H1 (cell line): ENCODE measurements around the gene VPS13D. TPM values are rescaled to one million over a fixed set of nuclear protein-coding genes. Genes with fewer than 3 reads are reported as not detected.

Experiments
- CTCF ChIA-PET: fragments of 300-600 bp; sonication (Branson Sonifier 250); formaldehyde crosslinking; loops from one replicate; lab custom pipeline; 2021; ENCODE audit not compliant: partially characterized antibody; lab: Charles Lee
- POLR2A ChIA-PET: fragments of 300-600 bp; sonication (Branson Sonifier 250); formaldehyde crosslinking; loops from one replicate; lab custom pipeline; 2021; ENCODE audit warnings: inconsistent platforms; ENCODE audit not compliant: partially characterized antibody; lab: Charles Lee
- DNase-seq, 2 experiments: peaks; one replicate each; pipeline versions ENCODE4 v3.0.0 to v3.0.0-alpha.2; 2010 to 2022; ENCODE audit warnings: low spot score in 2 of 2, low read depth in 1 of 2, mixed read lengths in 1 of 2
- FAIRE-seq: peaks from 2 replicates; lab custom pipeline; 2011; peaks lifted over from hg19 to GRCh38; lab: Jason Lieb, UNC
- H2AFZ ChIP-seq: 2 replicates; pipeline ENCODE4 v1.8.1; 2012; ENCODE audit warnings: low read length, inconsistent platforms
- H2AK5ac ChIP-seq: 2 replicates; pipeline ENCODE4 v1.6.1; 2013; ENCODE audit warnings: low read depth, low read length
- H2BK120ac ChIP-seq: replicated peaks from 2 replicates; pipeline ENCODE3; 2013; ENCODE audit warnings: low read depth, low read length, inconsistent platforms
- H2BK12ac ChIP-seq: 2 replicates; pipeline ENCODE4 v1.6.1; 2013; ENCODE audit warnings: low read depth, low read length
- H2BK15ac ChIP-seq: 2 replicates; pipeline ENCODE4 v1.6.1; 2013; ENCODE audit warnings: low read length
- H2BK20ac ChIP-seq: 2 replicates; pipeline ENCODE4 v1.6.1; 2013; ENCODE audit warnings: low read length
- H2BK5ac ChIP-seq: 2 replicates; pipeline ENCODE4 v1.6.1; 2013; ENCODE audit warnings: low read depth, low read length
- H3K14ac ChIP-seq: 2 replicates; pipeline ENCODE4 v1.6.1; 2013; ENCODE audit warnings: inconsistent platforms; ENCODE audit not compliant: insufficient read length
- H3K18ac ChIP-seq: 2 replicates; pipeline ENCODE4 v1.6.1; 2013; ENCODE audit warnings: low read length; ENCODE audit errors: extremely low read depth
- H3K23ac ChIP-seq: 2 replicates; pipeline ENCODE4 v1.6.1; 2013; ENCODE audit warnings: inconsistent platforms; ENCODE audit not compliant: insufficient read length
- H3K23me2 ChIP-seq: 2 replicates; pipeline ENCODE4 v1.6.1; 2013; ENCODE audit warnings: low read depth, low read length
- H3K27ac ChIP-seq: 2 replicates; pipeline ENCODE4 v1.6.1; 2011; ENCODE audit warnings: low read depth, low read length, inconsistent platforms
- H3K27me3 ChIP-seq, 4 experiments: replicated peaks in 1 of 4; 1 replicate in 1 of 4; 2 replicates in 3 of 4; pipeline versions ENCODE4 v1.6.1 to v1.8.1; 2011 to 2013; ENCODE audit warnings: low read length in 3 of 4, mild to moderate bottlenecking in 3 of 4, inconsistent platforms in 2 of 4, mixed read lengths in 2 of 4, moderate library complexity in 1 of 4; ENCODE audit not compliant: control insufficient read depth in 3 of 4, insufficient read depth in 3 of 4; ENCODE audit errors: extremely low read depth in 1 of 4
- H3K36me3 ChIP-seq, 4 experiments: 2 replicates each; pipeline versions ENCODE4 v1.6.1 to v1.8.1; 2011 to 2013; ENCODE audit warnings: mild to moderate bottlenecking in 4 of 4, low read length in 3 of 4, moderate library complexity in 2 of 4, control low read depth in 1 of 4, inconsistent platforms in 1 of 4; ENCODE audit not compliant: insufficient read depth in 4 of 4, control insufficient read depth in 2 of 4
- H3K4ac ChIP-seq: replicated peaks from 2 replicates; pipeline ENCODE3; 2013; ENCODE audit warnings: low read length, low read depth, mixed read lengths, inconsistent platforms; ENCODE audit not compliant: insufficient read length
- H3K4me1 ChIP-seq, 4 experiments: replicated peaks in 1 of 4; 1 replicate in 1 of 4; 2 replicates in 3 of 4; pipeline versions ENCODE4 v1.6.1 to v1.8.1; 2011 to 2013; ENCODE audit warnings: low read length in 3 of 4, inconsistent platforms in 2 of 4, mixed read lengths in 1 of 4; ENCODE audit not compliant: insufficient read depth in 4 of 4, control insufficient read depth in 3 of 4
- H3K4me2 ChIP-seq, 2 experiments: 2 replicates each; pipeline versions ENCODE4 v1.6.1 to v1.8.1; 2011 to 2013; ENCODE audit warnings: low read depth in 2 of 2, low read length in 2 of 2, control low read depth in 1 of 2, inconsistent platforms in 1 of 2, mild to moderate bottlenecking in 1 of 2; ENCODE audit not compliant: insufficient read depth in 1 of 2
- H3K4me3 ChIP-seq, 4 experiments: fragments of 200-600, 300-600 bp in 1 of 4; sonication (generic), shearing (Covaris generic), sonication (Bioruptor Twin) in 1 of 4; 2 replicates each; pipeline versions ENCODE4 v1.5.1 to v1.8.1; 2011 to 2016; ENCODE audit warnings: low read length in 4 of 4, low read depth in 3 of 4, control low read depth in 2 of 4, inconsistent platforms in 2 of 4, mild to moderate bottlenecking in 2 of 4, mixed read lengths in 1 of 4, moderate library complexity in 1 of 4; ENCODE audit not compliant: insufficient read depth in 2 of 4; ENCODE audit errors: extremely low read depth in 1 of 4
- H3K56ac ChIP-seq: replicated peaks from 2 replicates; pipeline ENCODE3; 2013; ENCODE audit warnings: low read depth, mild to moderate bottlenecking, mixed read lengths, low read length, inconsistent platforms; ENCODE audit not compliant: insufficient read length
- H3K79me1 ChIP-seq: 2 replicates; pipeline ENCODE4 v1.6.1; 2013; ENCODE audit warnings: low read depth, low read length, control low read depth
- H3K79me2 ChIP-seq, 2 experiments: 2 replicates each; pipeline versions ENCODE4 v1.6.1 to v1.8.1; 2012 to 2013; ENCODE audit warnings: low read length in 2 of 2, mild to moderate bottlenecking in 2 of 2, inconsistent platforms in 1 of 2; ENCODE audit not compliant: insufficient read depth in 2 of 2, control insufficient read depth in 1 of 2
- H3K9ac ChIP-seq, 4 experiments: replicated peaks in 1 of 4; 1 replicate in 1 of 4; 2 replicates in 3 of 4; pipeline versions ENCODE4 v1.6.1 to v1.8.1; 2011 to 2013; ENCODE audit warnings: low read depth in 3 of 4, low read length in 3 of 4, control low read depth in 2 of 4, mild to moderate bottlenecking in 2 of 4, moderate library complexity in 2 of 4, inconsistent platforms in 1 of 4; ENCODE audit errors: extremely low read depth in 1 of 4
- H3K9me3 ChIP-seq, 2 experiments: 2 replicates each; pipeline versions ENCODE4 v1.6.1 to v1.8.1; 2012 to 2013; ENCODE audit warnings: mild to moderate bottlenecking in 2 of 2, moderate library complexity in 2 of 2, control low read depth in 1 of 2, inconsistent platforms in 1 of 2, low read depth in 1 of 2, low read length in 1 of 2, mixed read lengths in 1 of 2; ENCODE audit not compliant: insufficient read depth in 2 of 2
- H4K20me1 ChIP-seq, 2 experiments: replicated peaks in 1 of 2; 2 replicates each; pipeline versions ENCODE3 to v1.8.1; 2011 to 2013; ENCODE audit warnings: inconsistent platforms in 2 of 2, low read length in 2 of 2, mild to moderate bottlenecking in 1 of 2; ENCODE audit not compliant: insufficient read depth in 2 of 2, control insufficient read depth in 1 of 2
- H4K5ac ChIP-seq: 2 replicates; pipeline ENCODE4 v1.6.1; 2013; ENCODE audit warnings: low read length, low read depth, mixed read lengths, inconsistent platforms; ENCODE audit not compliant: insufficient read length
- H4K8ac ChIP-seq: 2 replicates; pipeline ENCODE4 v1.8.0; 2013; ENCODE audit warnings: mild to moderate bottlenecking, moderate library complexity, low read length, inconsistent platforms; ENCODE audit not compliant: insufficient read depth; ENCODE audit errors: extremely low read depth
- H4K91ac ChIP-seq: replicated peaks from 2 replicates; pipeline ENCODE3; 2013; ENCODE audit warnings: low read length, mixed read lengths, inconsistent platforms; ENCODE audit not compliant: insufficient read length
- BACH1 ChIP-seq: IDR thresholded peaks from 2 replicates; pipeline ENCODE4 v1.6.1; 2012; ENCODE audit warnings: low read length, improper control_type of control experiment
- CTBP2 ChIP-seq: IDR thresholded peaks from 2 replicates; pipeline ENCODE4 v1.7.0; 2011; ENCODE audit warnings: borderline replicate concordance, mild to moderate bottlenecking, moderate library complexity, mixed read lengths, low read length; ENCODE audit not compliant: insufficient read depth, insufficient read length
- HDAC6 ChIP-seq: IDR thresholded peaks from one replicate; pipeline ENCODE4 v1.7.1; 2012; ENCODE audit warnings: low read depth, mild to moderate bottlenecking, inconsistent platforms, low read length, moderate library complexity
- JUN ChIP-seq: IDR thresholded peaks from 2 replicates; pipeline ENCODE4 v1.6.1; 2011; ENCODE audit warnings: low read depth, mild to moderate bottlenecking, improper control_type of control experiment, low read length
- POLR2AphosphoS5 ChIP-seq: IDR thresholded peaks from 2 replicates; pipeline ENCODE4 v1.6.1; 2011; ENCODE audit warnings: low read depth, low read length
- SAP30 ChIP-seq: fragments of 300-600 bp; sonication (generic); IDR thresholded peaks from 2 replicates; pipeline ENCODE4 v1.7.1; 2012; ENCODE audit warnings: low read length, moderate library complexity, mild to moderate bottlenecking, inconsistent platforms; ENCODE audit not compliant: insufficient read depth, insufficient replicate concordance
- SUZ12 ChIP-seq: fragments of 200-600 bp; sonication (generic); IDR thresholded peaks from 2 replicates; pipeline ENCODE4 v1.6.1; 2012; ENCODE audit warnings: mild to moderate bottlenecking, inconsistent platforms, low read length, moderate library complexity, mixed read lengths
- TBP ChIP-seq: IDR thresholded peaks from 2 replicates; pipeline ENCODE4 v1.6.1; 2011; ENCODE audit warnings: low read depth, low read length, improper control_type of control experiment
- TCF12 ChIP-seq: IDR thresholded peaks from 2 replicates; pipeline ENCODE4 v1.6.1; 2011; ENCODE audit warnings: low read depth, mild to moderate bottlenecking, low read length
- TEAD4 ChIP-seq: IDR thresholded peaks from 2 replicates; pipeline ENCODE4 v1.6.1; 2012; ENCODE audit warnings: low read depth, low read length, inconsistent platforms, mixed read lengths
- YY1 ChIP-seq: IDR thresholded peaks from 2 replicates; pipeline ENCODE4 v1.6.1; 2011; ENCODE audit warnings: low read depth, mild to moderate bottlenecking, low read length
- WGBS, 2 experiments: shearing (Covaris generic) in 1 of 2; methylation state at CpG; one replicate each; pipeline versions ENCODE4 v1.1.6 to v1.1.7; 2013 to 2015; ENCODE audit warnings: low lambda C conversion rate in 2 of 2, mixed read lengths in 2 of 2, inconsistent platforms in 1 of 2, low coverage in 1 of 2, missing lambda C conversion rate in 1 of 2; ENCODE audit not compliant: insufficient replicate concordance in 2 of 2, insufficient coverage in 1 of 2, insufficient read length in 1 of 2; ENCODE audit errors: extremely low coverage in 1 of 2, missing lambda C conversion rate in 1 of 2; 5-methylcytosine and 5-hydroxymethylcytosine counted together
- polyA plus RNA-seq, 7 experiments: library from polyadenylated mRNA; depleted of rRNA in 3 of 7; stranded (reverse) in 5 of 7; unstranded in 2 of 7; fragments of >200 nt in 5 of 7; fragments of 200-250 nt in 2 of 7; gene quantifications; 1 replicate in 5 of 7; 2 replicates in 1 of 7; 4 replicates in 1 of 7; pipeline versions ENCODE4 v1.2.1 to v1.2.3, GENCODE V29; 2011 to 2013; ENCODE audit warnings: missing spikeins in 2 of 7, mixed read lengths in 2 of 7
- total RNA-seq: library from RNA; stranded (reverse); fragmentation: NEBNext Ultra II Directional; extraction: Animal tissue kit (Norgen Biotek cat#: 25700); gene quantifications from 2 replicates; pipeline ENCODE4 v1.2.1, GENCODE V29; 2021
- TF ChIP-seq, protein P1 (sequence below): IDR thresholded peaks from 2 replicates; pipeline ENCODE4 v1.6.1; 2011; ENCODE audit warnings: low read length, improper control_type of control experiment
- TF ChIP-seq, protein P2 (sequence below): IDR thresholded peaks from 2 replicates; pipeline ENCODE4 v1.6.1; 2012; ENCODE audit warnings: inconsistent platforms

Gene VPS13D
- total and polyA plus RNA-seq, 2 of the 8 experiments (the other 6 are each of a cell fraction or from before 2014, with no cell fraction given), result 10.9 to 31.2 TPM

DNA sequence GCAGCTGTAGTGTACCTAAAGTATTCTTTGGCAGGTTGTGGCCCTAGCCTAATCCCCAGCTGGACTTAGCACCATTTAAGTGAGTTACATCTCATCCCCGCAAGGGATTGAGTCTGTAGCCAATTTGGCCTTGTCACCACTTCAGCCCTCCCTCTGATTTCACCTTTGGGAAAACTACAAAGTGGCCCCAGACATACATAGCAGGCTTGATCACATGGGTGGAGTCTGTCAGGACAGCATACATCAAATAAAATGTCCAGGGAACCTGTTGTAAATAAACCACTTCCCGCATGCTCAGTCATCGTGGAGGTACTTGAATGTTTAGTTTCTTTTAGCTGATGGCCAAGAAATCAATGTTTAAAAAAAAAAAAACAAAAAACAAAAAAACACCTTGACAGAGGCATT, 245.7 kb downstream of the VPS13D start:
- Histone ChIP-seq H3K4me3 (no peak overlapping the region), H3K4me2 (no peak overlapping the region), H4K8ac (no peak overlapping the region), H3K4me1 (peaks cover 0 to 9% (median 2%) of the 10 kb centered on the region in 4 experiments; a peak in 3 of 7 replicates), H2AFZ (no peak overlapping the region), H3K79me2 (no peaks in the 10 kb centered on the region), H2BK15ac (no peak overlapping the region), H4K5ac (no peak overlapping the region), H4K91ac (no peak overlapping the region), H3K56ac (no peak overlapping the region), H2BK120ac (no peak overlapping the region), H2BK5ac (no peak overlapping the region), H3K14ac (no peak overlapping the region), H3K36me3 (peaks cover 0 to 7% (median 2%) of the 10 kb centered on the region in 4 experiments; a peak in 3 of 8 replicates), H3K18ac (no peak overlapping the region), H3K79me1 (no peaks in the 10 kb centered on the region), H3K4ac (no peak overlapping the region), H3K9me3 (peaks cover 9% of the 10 kb centered on the region in 2 experiments; a peak in 3 of 4 replicates), H2BK20ac (no peak overlapping the region), H3K23me2 (no peaks in the 10 kb centered on the region), H2BK12ac (no peak overlapping the region), H4K20me1 (no peaks in the 10 kb centered on the region), H3K9ac (no peak overlapping the region), H3K27ac (no peak overlapping the region), H3K27me3 (no peaks in the 10 kb centered on the region), H3K23ac (no peak overlapping the region), H2AK5ac (no peak overlapping the region)
- DNase-seq, result no peak
- no peak for FAIRE-seq
- TF ChIP-seq CTBP2 (no peak), BACH1 (no peak), JUN (no peak), HDAC6 (no peak), TCF12 (no peak), TBP (no peak), SUZ12 (no peak), POLR2AphosphoS5 (no peak), SAP30 (no peak), TEAD4 (no peak), YY1 (no peak)
- TF ChIP-seq, protein P1, sequence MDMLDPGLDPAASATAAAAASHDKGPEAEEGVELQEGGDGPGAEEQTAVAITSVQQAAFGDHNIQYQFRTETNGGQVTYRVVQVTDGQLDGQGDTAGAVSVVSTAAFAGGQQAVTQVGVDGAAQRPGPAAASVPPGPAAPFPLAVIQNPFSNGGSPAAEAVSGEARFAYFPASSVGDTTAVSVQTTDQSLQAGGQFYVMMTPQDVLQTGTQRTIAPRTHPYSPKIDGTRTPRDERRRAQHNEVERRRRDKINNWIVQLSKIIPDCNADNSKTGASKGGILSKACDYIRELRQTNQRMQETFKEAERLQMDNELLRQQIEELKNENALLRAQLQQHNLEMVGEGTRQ, result no peak
- TF ChIP-seq, protein P2, sequence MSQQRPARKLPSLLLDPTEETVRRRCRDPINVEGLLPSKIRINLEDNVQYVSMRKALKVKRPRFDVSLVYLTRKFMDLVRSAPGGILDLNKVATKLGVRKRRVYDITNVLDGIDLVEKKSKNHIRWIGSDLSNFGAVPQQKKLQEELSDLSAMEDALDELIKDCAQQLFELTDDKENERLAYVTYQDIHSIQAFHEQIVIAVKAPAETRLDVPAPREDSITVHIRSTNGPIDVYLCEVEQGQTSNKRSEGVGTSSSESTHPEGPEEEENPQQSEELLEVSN, result no peak
- 80% methylated on average over 3 of the region's 3 CpGs; no CpG with 5 or more reads in 1 of the 2 experiments for WGBS, 2 experiments
- POLR2A ChIA-PET, result no interaction called here
- CTCF ChIA-PET, result interaction anchor here (0.5 to 1.2 kb wide), 2 partner anchors 145 to 176 kb away, joined by 3 to 4 read pairs; no protein-coding TSS in a partner anchor
